Smooth muscle cell (in vitro differentiated cells): ENCODE measurements around the gene ZC3H12C. TPM values are rescaled to one million over a fixed set of nuclear protein-coding genes. Genes with fewer than 3 reads are reported as not detected.

Experiments used
- DNase-seq: peaks from one replicate; lab custom pipeline; 2025; ENCODE audit not compliant: unreplicated experiment; lab: John Stamatoyannopoulos, UW
- H2AFZ ChIP-seq: fragments of 200-600 bp; sonication (generic); 2 replicates; pipeline ENCODE4 v1.6.0; 2016; ENCODE audit warnings: antibody characterized with exemption, low read depth, mild to moderate bottlenecking
- H3F3A ChIP-seq: fragments of 200-600 bp; sonication (generic); 2 replicates; pipeline ENCODE4 v1.6.0; 2017; ENCODE audit warnings: antibody characterized with exemption, low read depth
- H3K27ac ChIP-seq: fragments of 200-600 bp; sonication (generic); 2 replicates; pipeline ENCODE4 v1.5.1; 2016; ENCODE audit warnings: low read depth, mild to moderate bottlenecking
- H3K27me3 ChIP-seq: fragments of 200-600 bp; sonication (generic); 2 replicates; pipeline ENCODE4 v1.6.1; 2016; ENCODE audit warnings: low read depth, mild to moderate bottlenecking
- H3K36me3 ChIP-seq: fragments of 200-600 bp; sonication (generic); 2 replicates; pipeline ENCODE4 v1.5.1; 2016; ENCODE audit warnings: low read depth
- H3K4me1 ChIP-seq: fragments of 200-600 bp; sonication (generic); 2 replicates; pipeline ENCODE4 v1.5.1; 2016; ENCODE audit warnings: low read depth
- H3K4me2 ChIP-seq: fragments of 200-600 bp; sonication (generic); 2 replicates; pipeline ENCODE4 v1.6.0; 2016; ENCODE audit warnings: mild to moderate bottlenecking
- H3K4me3 ChIP-seq: fragments of 200-600 bp; sonication (generic); 2 replicates; pipeline ENCODE4 v1.5.1; 2016; ENCODE audit warnings: mild to moderate bottlenecking
- H3K79me2 ChIP-seq: fragments of 200-600 bp; sonication (generic); 2 replicates; pipeline ENCODE4 v1.6.0; 2016; ENCODE audit warnings: low read depth, mild to moderate bottlenecking
- H3K9ac ChIP-seq: fragments of 200-600 bp; sonication (generic); 2 replicates; pipeline ENCODE4 v1.6.0; 2016; ENCODE audit warnings: low read depth
- H3K9me3 ChIP-seq: fragments of 200-600 bp; sonication (generic); replicated peaks from 2 replicates; pipeline ENCODE4 v1.5.1; 2016; ENCODE audit warnings: low read depth
- H4K20me1 ChIP-seq: fragments of 200-600 bp; sonication (generic); 2 replicates; pipeline ENCODE4 v1.6.0; 2016; ENCODE audit warnings: low read depth
- CTCF ChIP-seq: fragments of 200-600 bp; sonication (generic); IDR thresholded peaks from 2 replicates; pipeline ENCODE4 v1.5.1; 2017; ENCODE audit warnings: borderline replicate concordance, mild to moderate bottlenecking, antibody characterized with exemption; ENCODE audit not compliant: insufficient read depth, poor library complexity, severe bottlenecking
- WGBS: methylation state at CpG from one replicate; pipeline ENCODE4 v1.1.7; 2016; ENCODE audit warnings: low lambda C conversion rate; 5-methylcytosine and 5-hydroxymethylcytosine counted together
- polyA plus RNA-seq: library from polyadenylated mRNA; unstranded; fragments of >200 nt; fragmentation: Nextera tagmentation; extraction: Ambion mirVana; gene quantifications from 2 replicates; pipeline ENCODE4 v1.2.1, GENCODE V29; 2016
- total RNA-seq: library from RNA; depleted of rRNA; stranded (reverse); fragments of >200 nt; gene quantifications from 2 replicates; pipeline ENCODE4 v1.2.3, GENCODE V29; 2014

The ZC3H12C gene
- total and polyA plus RNA-seq, 2 experiments from 2014 or later = 1.9 to 10.6 TPM

DNA sequence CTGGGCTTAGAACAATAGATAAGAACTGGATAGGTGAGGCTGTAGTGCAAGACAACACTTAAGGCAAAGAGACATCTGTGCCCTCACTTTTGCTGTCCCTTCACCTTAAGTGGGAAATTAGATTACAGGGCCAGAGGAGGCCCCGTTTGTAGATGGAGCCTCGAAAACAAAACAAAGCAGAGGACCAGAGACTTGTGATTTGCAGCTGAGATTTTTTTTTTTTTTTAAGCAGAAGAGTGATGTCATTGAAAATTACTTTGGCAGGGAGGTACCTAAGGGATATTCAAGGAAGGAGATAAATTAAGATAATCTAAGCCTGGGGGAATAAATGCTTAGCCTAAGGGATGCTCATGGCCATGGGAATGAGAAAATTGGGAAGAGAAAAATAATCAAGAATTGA, 31.4 kb downstream of the ZC3H12C start:
- Histone ChIP-seq H3F3A (peaks cover 12% of the 10 kb centered on the region), H3K79me2 (peaks cover 13% of the 10 kb centered on the region), H3K27me3 (no peaks in the 10 kb centered on the region), H2AFZ (no peak overlapping the region), H3K4me3 (no peak overlapping the region), H4K20me1 (no peaks in the 10 kb centered on the region), H3K4me2 (no peak overlapping the region), H3K27ac (no peak overlapping the region), H3K9ac (no peak overlapping the region), H3K9me3 (no peaks in the 10 kb centered on the region), H3K4me1 (peaks cover 39% of the 10 kb centered on the region), H3K36me3 (no peaks in the 10 kb centered on the region)
- no peak for DNase-seq
- no peak for TF ChIP-seq CTCF
- WGBS = 74% methylated on average over 2 of the region's 2 CpGs

DNA sequence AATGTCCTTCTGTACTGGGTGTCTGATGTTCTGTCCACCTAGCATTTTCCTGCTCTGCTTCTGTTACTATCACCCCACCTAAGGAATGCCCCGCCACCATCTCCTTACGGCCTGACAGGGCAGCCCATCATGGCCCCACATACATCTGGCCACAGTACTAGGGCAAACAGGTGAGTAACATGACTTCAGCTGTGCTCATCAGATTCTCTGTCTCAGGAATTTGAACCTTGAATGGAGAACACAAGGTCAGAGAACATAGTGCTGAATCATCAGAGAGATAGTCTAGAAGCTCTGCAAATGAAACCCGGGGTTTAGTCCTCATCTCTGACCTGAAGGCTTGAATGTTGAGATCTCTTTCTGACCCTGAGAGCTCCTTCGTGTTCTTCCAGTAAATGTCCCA, 32.4 kb downstream of the ZC3H12C start:
- H3K9ac ChIP-seq = no peak overlapping the region
- peaks cover 21% of the 10 kb centered on the region for H3K79me2 ChIP-seq
- H3F3A ChIP-seq = peaks cover 12% of the 10 kb centered on the region
- no peaks in the 10 kb centered on the region for H3K27me3 ChIP-seq
- 83% methylated on average over 4 of the region's 4 CpGs for WGBS
- H3K36me3 ChIP-seq = no peaks in the 10 kb centered on the region
- no peak overlapping the region for H3K4me2 ChIP-seq
- no peaks in the 10 kb centered on the region for H3K9me3 ChIP-seq
- no peak overlapping the region for H3K4me3 ChIP-seq
- H3K27ac ChIP-seq = peak overlapping the region; percentile 1
- no peak for DNase-seq
- no peaks in the 10 kb centered on the region for H4K20me1 ChIP-seq
- peaks cover 49% of the 10 kb centered on the region for H3K4me1 ChIP-seq
- no peak overlapping the region for H2AFZ ChIP-seq
- no peak for TF ChIP-seq CTCF

- Histone ChIP-seq H3K27ac (peak overlapping the region; percentile 50), H3K36me3 (no peaks in the 10 kb centered on the region), H3K79me2 (peaks cover 21% of the 10 kb centered on the region), H3K4me1 (peaks cover 54% of the 10 kb centered on the region), H3K9ac (no peak overlapping the region), H2AFZ (no peak overlapping the region), H3K4me2 (peak overlapping the region; percentile 69), H3F3A (peaks cover 12% of the 10 kb centered on the region), H3K9me3 (no peaks in the 10 kb centered on the region), H3K4me3 (no peak overlapping the region), H3K27me3 (no peaks in the 10 kb centered on the region), H4K20me1 (no peaks in the 10 kb centered on the region)
- WGBS = 29% methylated on average over 4 of the region's 4 CpGs
- DNase-seq = no peak
- no peak for TF ChIP-seq CTCF
Measured at GRCh38 chr11:110126936-110127335, 33.7 kb downstream of the ZC3H12C start.

DNA sequence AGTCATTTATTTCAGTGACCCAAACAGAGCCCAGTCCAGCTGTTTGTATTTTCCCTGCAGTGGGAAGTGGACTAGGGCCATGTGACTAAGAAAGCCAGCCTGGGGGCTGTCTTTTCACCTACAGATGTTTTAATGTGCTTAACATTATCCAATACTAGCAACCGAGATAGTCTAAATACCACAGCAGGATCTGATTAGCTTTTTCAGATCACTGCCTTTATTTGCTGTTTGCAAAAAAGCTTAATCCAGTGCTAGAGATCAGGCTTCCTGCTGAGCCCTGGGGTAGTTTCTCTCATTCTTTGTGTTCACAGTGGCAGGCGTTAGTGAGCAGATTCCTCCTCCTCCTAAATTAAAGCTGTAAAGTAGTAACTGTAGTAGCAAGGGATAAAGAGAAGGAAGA, 35.0 kb downstream of the ZC3H12C start:
- H4K20me1 ChIP-seq = no peaks in the 10 kb centered on the region
- no peaks in the 10 kb centered on the region for H3K27me3 ChIP-seq
- peaks cover 33% of the 10 kb centered on the region for H3K79me2 ChIP-seq
- no peak for TF ChIP-seq CTCF
- peak overlapping the region; percentile 50 for H3K27ac ChIP-seq
- H3K4me3 ChIP-seq = no peak overlapping the region
- H3F3A ChIP-seq = peaks cover 12% of the 10 kb centered on the region
- H3K4me1 ChIP-seq = peaks cover 54% of the 10 kb centered on the region
- H3K9ac ChIP-seq = no peak overlapping the region
- no peaks in the 10 kb centered on the region for H3K36me3 ChIP-seq
- no peak for DNase-seq
- H3K9me3 ChIP-seq = no peaks in the 10 kb centered on the region
- H3K4me2 ChIP-seq = peak overlapping the region; percentile 69
- H2AFZ ChIP-seq = no peak overlapping the region
- 0% methylated on average over 2 of the region's 2 CpGs for WGBS
